Muscle layer of duodenum (tissue), 2 donors: Measurements from ENCODE around the gene FBXO3.

Experiments used
- H3K27ac ChIP-seq: one replicate; pipeline ENCODE4 v1.7.0; 2013; ENCODE audit warnings: mild to moderate bottlenecking, low read length
- H3K27me3 ChIP-seq: one replicate; pipeline ENCODE4 v1.7.0; 2013; ENCODE audit warnings: low read depth, mild to moderate bottlenecking, control low read depth, low read length
- H3K36me3 ChIP-seq, 2 donors: one replicate each; pipeline ENCODE4 v1.7.0; 2013; ENCODE audit warnings: low read length in 2 of 2, control low read depth in 1 of 2, mild to moderate bottlenecking in 1 of 2; ENCODE audit not compliant: insufficient read depth in 2 of 2, control insufficient read depth in 1 of 2
- H3K4me1 ChIP-seq, 2 donors: one replicate each; pipeline ENCODE4 v1.7.0; 2013; ENCODE audit warnings: low read length in 2 of 2, mild to moderate bottlenecking in 2 of 2, control low read depth in 1 of 2, moderate library complexity in 1 of 2; ENCODE audit not compliant: insufficient read depth in 2 of 2, control insufficient read depth in 1 of 2
- H3K4me3 ChIP-seq, 2 donors: one replicate each; pipeline ENCODE4 v1.7.0; 2013; ENCODE audit warnings: low read length in 2 of 2, low read depth in 1 of 2, mild to moderate bottlenecking in 1 of 2
- H3K9me3 ChIP-seq, 2 donors: one replicate each; pipeline ENCODE4 v1.7.0; 2013; ENCODE audit warnings: low read length in 2 of 2, control low read depth in 1 of 2, mild to moderate bottlenecking in 1 of 2; ENCODE audit not compliant: control insufficient read depth in 1 of 2
- donor health status: healthy.

Gene FBXO3

DNA sequence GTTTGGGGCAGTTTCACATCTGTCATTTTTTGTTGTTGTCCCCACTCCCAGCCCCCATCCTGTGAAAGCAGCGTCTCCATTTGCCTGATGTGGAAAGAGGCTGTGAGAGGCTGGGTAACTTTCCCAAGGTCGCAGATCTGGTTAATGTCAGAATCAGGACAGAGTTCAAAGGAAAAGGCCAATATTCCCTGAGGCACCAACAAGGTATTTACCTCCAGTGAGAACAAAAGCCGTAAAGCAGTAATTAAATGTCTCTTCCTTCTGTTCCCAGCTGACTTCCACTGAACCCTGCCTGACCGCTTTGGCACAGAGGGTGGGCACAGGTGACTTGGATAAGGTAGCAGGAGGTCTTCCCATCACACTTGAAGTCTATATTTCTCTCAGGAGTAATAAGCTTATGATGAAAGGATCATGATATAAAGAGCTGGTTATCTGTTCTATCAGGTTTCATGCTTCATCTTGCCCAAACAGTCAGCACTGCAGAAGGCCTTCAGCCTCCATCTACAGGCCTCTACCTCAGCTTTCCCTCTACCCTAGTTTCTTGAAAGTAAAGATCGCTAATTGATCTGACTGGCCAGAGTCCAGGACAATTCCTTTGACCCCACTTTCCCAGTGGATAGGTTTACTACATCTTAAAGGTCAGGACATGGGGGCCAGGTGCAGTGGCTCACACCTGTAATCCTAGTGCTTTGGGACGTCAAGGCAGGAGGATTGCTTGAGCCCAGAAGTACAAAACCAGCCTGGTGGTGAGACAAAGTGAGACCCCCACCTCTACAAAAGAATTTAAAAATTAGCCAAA lies 83.1 kb downstream of the FBXO3 start:
- Histone ChIP-seq H3K4me3 (no peak overlapping the region), H3K36me3 (peaks cover 0 to 11% of the 10 kb centered on the region in 2 donors), H3K9me3 (peaks cover 0 to 6% of the 10 kb centered on the region in 2 donors), H3K27ac (peak overlapping the region; percentile 82), H3K4me1 (peaks cover 0 to 18% of the 10 kb centered on the region in 2 donors), H3K27me3 (no peaks in the 10 kb centered on the region)
